ENCODE measurements around the gene ACHE.

- TF ChIP-seq, protein P1, sequence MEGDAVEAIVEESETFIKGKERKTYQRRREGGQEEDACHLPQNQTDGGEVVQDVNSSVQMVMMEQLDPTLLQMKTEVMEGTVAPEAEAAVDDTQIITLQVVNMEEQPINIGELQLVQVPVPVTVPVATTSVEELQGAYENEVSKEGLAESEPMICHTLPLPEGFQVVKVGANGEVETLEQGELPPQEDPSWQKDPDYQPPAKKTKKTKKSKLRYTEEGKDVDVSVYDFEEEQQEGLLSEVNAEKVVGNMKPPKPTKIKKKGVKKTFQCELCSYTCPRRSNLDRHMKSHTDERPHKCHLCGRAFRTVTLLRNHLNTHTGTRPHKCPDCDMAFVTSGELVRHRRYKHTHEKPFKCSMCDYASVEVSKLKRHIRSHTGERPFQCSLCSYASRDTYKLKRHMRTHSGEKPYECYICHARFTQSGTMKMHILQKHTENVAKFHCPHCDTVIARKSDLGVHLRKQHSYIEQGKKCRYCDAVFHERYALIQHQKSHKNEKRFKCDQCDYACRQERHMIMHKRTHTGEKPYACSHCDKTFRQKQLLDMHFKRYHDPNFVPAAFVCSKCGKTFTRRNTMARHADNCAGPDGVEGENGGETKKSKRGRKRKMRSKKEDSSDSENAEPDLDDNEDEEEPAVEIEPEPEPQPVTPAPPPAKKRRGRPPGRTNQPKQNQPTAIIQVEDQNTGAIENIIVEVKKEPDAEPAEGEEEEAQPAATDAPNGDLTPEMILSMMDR (conservative IDR thresholded peaks at IDR 0.05 in 1 of 2, IDR thresholded peaks at IDR 0.05 in 1 of 2; ENCODE audit: low read depth in 1 of 2, low read length in 2 of 2): no peak
- TF ChIP-seq EZH2 (IDR thresholded peaks at IDR 0.05; ENCODE audit: low read length, missing control alignments): no peak
These were observed 18.7 kb upstream of the ACHE start for GRCh38 chr7:100914208-100914878.
